Measurements from ENCODE around the gene C1orf35. TPM values are rescaled to one million over a fixed set of nuclear protein-coding genes. Genes with fewer than 3 reads are reported as not detected.

C1orf35 gene
- total and polyA plus RNA-seq, 4 donors, result 4.0 to 7.5 (median 6.4) TPM

DNA sequence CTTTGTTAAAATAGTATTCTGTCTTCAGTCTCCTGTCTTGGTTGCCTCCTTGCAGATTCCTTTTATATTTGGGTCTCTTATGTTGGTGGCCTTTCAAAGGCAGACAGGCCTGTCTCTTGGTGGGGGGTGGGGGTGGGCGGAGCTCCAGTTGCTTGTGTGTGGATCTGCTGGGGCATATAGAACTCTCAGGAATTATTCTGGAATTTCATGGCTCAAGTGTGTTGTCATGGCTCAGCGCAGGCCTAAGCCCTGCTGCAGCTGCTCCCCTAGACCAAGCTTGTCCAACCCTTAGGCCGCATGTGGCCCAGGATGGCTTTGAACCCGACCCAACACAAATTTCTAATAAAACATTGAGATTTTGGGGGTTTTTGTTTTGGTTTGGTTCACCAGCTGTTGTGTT is 8.0 kb downstream of the C1orf35 start:
- peaks cover 5 to 29% (median 14%) of the 10 kb centered on the region in 4 donors for H3K4me1 ChIP-seq (ENCODE audit: control insufficient read depth in 4 of 4, insufficient read depth in 4 of 4, low read length in 3 of 4)
- H3K9me3 ChIP-seq (ENCODE audit: control insufficient read depth in 4 of 4, low read length in 3 of 4), result peaks cover 0 to 12% (median 7%) of the 10 kb centered on the region in 4 donors
- TF ChIP-seq, protein P1, sequence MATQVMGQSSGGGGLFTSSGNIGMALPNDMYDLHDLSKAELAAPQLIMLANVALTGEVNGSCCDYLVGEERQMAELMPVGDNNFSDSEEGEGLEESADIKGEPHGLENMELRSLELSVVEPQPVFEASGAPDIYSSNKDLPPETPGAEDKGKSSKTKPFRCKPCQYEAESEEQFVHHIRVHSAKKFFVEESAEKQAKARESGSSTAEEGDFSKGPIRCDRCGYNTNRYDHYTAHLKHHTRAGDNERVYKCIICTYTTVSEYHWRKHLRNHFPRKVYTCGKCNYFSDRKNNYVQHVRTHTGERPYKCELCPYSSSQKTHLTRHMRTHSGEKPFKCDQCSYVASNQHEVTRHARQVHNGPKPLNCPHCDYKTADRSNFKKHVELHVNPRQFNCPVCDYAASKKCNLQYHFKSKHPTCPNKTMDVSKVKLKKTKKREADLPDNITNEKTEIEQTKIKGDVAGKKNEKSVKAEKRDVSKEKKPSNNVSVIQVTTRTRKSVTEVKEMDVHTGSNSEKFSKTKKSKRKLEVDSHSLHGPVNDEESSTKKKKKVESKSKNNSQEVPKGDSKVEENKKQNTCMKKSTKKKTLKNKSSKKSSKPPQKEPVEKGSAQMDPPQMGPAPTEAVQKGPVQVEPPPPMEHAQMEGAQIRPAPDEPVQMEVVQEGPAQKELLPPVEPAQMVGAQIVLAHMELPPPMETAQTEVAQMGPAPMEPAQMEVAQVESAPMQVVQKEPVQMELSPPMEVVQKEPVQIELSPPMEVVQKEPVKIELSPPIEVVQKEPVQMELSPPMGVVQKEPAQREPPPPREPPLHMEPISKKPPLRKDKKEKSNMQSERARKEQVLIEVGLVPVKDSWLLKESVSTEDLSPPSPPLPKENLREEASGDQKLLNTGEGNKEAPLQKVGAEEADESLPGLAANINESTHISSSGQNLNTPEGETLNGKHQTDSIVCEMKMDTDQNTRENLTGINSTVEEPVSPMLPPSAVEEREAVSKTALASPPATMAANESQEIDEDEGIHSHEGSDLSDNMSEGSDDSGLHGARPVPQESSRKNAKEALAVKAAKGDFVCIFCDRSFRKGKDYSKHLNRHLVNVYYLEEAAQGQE (IDR thresholded peaks at IDR 0.05), result no peak
- TF ChIP-seq HNF4G (IDR thresholded peaks at IDR 0.05), result no peak
- TF ChIP-seq, protein P2, sequence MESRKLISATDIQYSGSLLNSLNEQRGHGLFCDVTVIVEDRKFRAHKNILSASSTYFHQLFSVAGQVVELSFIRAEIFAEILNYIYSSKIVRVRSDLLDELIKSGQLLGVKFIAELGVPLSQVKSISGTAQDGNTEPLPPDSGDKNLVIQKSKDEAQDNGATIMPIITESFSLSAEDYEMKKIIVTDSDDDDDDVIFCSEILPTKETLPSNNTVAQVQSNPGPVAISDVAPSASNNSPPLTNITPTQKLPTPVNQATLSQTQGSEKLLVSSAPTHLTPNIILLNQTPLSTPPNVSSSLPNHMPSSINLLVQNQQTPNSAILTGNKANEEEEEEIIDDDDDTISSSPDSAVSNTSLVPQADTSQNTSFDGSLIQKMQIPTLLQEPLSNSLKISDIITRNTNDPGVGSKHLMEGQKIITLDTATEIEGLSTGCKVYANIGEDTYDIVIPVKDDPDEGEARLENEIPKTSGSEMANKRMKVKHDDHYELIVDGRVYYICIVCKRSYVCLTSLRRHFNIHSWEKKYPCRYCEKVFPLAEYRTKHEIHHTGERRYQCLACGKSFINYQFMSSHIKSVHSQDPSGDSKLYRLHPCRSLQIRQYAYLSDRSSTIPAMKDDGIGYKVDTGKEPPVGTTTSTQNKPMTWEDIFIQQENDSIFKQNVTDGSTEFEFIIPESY (IDR thresholded peaks at IDR 0.05), result no peak
- TF ChIP-seq, protein P3, sequence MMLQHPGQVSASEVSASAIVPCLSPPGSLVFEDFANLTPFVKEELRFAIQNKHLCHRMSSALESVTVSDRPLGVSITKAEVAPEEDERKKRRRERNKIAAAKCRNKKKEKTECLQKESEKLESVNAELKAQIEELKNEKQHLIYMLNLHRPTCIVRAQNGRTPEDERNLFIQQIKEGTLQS (IDR thresholded peaks at IDR 0.05), result no peak
- TF ChIP-seq RXRA (IDR thresholded peaks at IDR 0.05), result no peak
- H3K27me3 ChIP-seq (ENCODE audit: control insufficient read depth in 4 of 4, insufficient read depth in 4 of 4, low read length in 3 of 4), result no peaks in the 10 kb centered on the region
- 98% methylated on average over 4 of the region's 4 CpGs for WGBS
- H3K4me3 ChIP-seq (ENCODE audit: low read depth in 1 of 3, low read length in 3 of 3), result no peak overlapping the region
- DNase-seq (ENCODE audit: low spot score), result no peak
- H3K36me3 ChIP-seq (ENCODE audit: control insufficient read depth in 4 of 4, insufficient read depth in 3 of 4, low read depth in 1 of 4, low read length in 3 of 4), result peaks cover 9 to 34% (median 23%) of the 10 kb centered on the region in 4 donors
- H3K27ac ChIP-seq (ENCODE audit: low read depth in 1 of 2, low read length in 2 of 2), result no peak overlapping the region
- no peak overlapping the region for H3K9ac ChIP-seq (ENCODE audit: low read depth in 1 of 2, low read length in 2 of 2)

DNA sequence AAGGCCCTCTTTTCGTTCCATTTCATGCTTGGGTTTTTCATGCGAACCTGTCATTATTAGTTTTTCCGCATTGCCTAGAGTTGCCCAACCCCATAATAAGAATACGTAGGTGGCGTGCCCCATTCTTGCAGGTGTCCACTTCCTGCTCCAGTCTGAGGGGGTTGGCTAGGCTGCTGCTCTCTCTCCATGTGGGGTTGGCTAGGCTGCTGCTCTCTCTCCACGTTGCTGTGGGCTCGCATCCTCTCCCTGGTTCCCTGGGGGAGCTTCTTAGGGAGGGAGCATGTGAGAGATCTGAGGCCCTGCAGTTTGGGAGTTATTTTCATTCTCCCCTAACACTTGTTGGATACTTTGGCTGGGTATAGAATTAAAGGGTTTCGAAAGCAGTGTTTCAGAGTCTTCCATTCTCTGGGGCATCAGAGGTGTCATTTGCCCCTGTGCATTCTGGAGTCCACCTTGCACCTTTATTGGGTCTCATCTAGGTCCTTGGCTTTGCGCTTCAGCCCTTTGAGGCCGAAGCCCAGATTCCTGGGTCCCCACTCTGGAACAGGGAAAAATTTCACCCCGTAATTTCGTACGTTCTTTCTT is 8.6 kb downstream of the C1orf35 start:
- Histone ChIP-seq H3K36me3 (ENCODE audit: control insufficient read depth in 4 of 4, insufficient read depth in 3 of 4, low read depth in 1 of 4, low read length in 3 of 4) (peaks cover 7 to 28% (median 23%) of the 10 kb centered on the region in 4 donors), H3K4me1 (ENCODE audit: control insufficient read depth in 4 of 4, insufficient read depth in 4 of 4, low read length in 3 of 4) (peaks cover 9 to 36% (median 21%) of the 10 kb centered on the region in 4 donors)

More for the DNA sequence above, 8.6 kb downstream of the C1orf35 start:
- TF ChIP-seq, protein P3 (IDR thresholded peaks at IDR 0.05), result no peak
- TF ChIP-seq HNF4A (conservative IDR thresholded peaks at IDR 0.05) (no peak), TAF1 (conservative IDR thresholded peaks at IDR 0.05) (no peak), RAD21 (IDR thresholded peaks at IDR 0.05) (no peak), YY1 (IDR thresholded peaks at IDR 0.05) (no peak), FOXA2 (IDR thresholded peaks at IDR 0.05) (no peak), JUND (IDR thresholded peaks at IDR 0.05) (no peak), HNF4G (IDR thresholded peaks at IDR 0.05) (no peak), RXRA (IDR thresholded peaks at IDR 0.05) (no peak), EGR1 (IDR thresholded peaks at IDR 0.05; ENCODE audit: low read depth in 2 of 2) (no peak), SP1 (IDR thresholded peaks at IDR 0.05) (no peak), FOXA1 (IDR thresholded peaks at IDR 0.05) (no peak)
- TF ChIP-seq, protein P4, sequence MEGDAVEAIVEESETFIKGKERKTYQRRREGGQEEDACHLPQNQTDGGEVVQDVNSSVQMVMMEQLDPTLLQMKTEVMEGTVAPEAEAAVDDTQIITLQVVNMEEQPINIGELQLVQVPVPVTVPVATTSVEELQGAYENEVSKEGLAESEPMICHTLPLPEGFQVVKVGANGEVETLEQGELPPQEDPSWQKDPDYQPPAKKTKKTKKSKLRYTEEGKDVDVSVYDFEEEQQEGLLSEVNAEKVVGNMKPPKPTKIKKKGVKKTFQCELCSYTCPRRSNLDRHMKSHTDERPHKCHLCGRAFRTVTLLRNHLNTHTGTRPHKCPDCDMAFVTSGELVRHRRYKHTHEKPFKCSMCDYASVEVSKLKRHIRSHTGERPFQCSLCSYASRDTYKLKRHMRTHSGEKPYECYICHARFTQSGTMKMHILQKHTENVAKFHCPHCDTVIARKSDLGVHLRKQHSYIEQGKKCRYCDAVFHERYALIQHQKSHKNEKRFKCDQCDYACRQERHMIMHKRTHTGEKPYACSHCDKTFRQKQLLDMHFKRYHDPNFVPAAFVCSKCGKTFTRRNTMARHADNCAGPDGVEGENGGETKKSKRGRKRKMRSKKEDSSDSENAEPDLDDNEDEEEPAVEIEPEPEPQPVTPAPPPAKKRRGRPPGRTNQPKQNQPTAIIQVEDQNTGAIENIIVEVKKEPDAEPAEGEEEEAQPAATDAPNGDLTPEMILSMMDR (IDR thresholded peaks at IDR 0.05; ENCODE audit: low read depth, low read length, missing input control), result no peak
- TF ChIP-seq, protein P2 (IDR thresholded peaks at IDR 0.05), result no peak
- TF ChIP-seq, protein P1 (IDR thresholded peaks at IDR 0.05), result no peak
- TF ChIP-seq, protein P5, sequence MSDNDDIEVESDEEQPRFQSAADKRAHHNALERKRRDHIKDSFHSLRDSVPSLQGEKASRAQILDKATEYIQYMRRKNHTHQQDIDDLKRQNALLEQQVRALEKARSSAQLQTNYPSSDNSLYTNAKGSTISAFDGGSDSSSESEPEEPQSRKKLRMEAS (IDR thresholded peaks at IDR 0.05), result no peak
- H3K9ac ChIP-seq (ENCODE audit: low read depth in 1 of 2, low read length in 2 of 2), result no peak overlapping the region
- peaks cover 0 to 12% (median 7%) of the 10 kb centered on the region in 4 donors for H3K9me3 ChIP-seq (ENCODE audit: control insufficient read depth in 4 of 4, low read length in 3 of 4)
- WGBS, result 97% methylated on average over 13 of the region's 13 CpGs
- no peak for DNase-seq (ENCODE audit: low spot score)
- no peak overlapping the region for H3K4me3 ChIP-seq (ENCODE audit: low read depth in 1 of 3, low read length in 3 of 3)
- no peaks in the 10 kb centered on the region for H3K27me3 ChIP-seq (ENCODE audit: control insufficient read depth in 4 of 4, insufficient read depth in 4 of 4, low read length in 3 of 4)
- no peak overlapping the region for H3K27ac ChIP-seq (ENCODE audit: low read depth in 1 of 2, low read length in 2 of 2)

Data from liver (tissue), 9 donors.